HepG2 (cell line): ENCODE results near the gene IGFBP6. TPM values are rescaled to one million over a fixed set of nuclear protein-coding genes. Genes with fewer than 3 reads are reported as not detected.

Source experiments
- ATAC-seq: fragments of 200-7000 bp; cut with Tn5 transposase; 3 replicates; pipeline ENCODE4 v1.9.1; 2020; ENCODE audit warnings: mild to moderate bottlenecking, moderate library complexity
- BruUV-seq: library from RNA; stranded (reverse); fragments of 400-500 nt; replicated peaks from 2 replicates; lab custom pipeline; 2021; lab: Mats Ljungman, UMichigan
- CTCF ChIA-PET: fragments of 300-600 bp; formaldehyde crosslinking; extraction: SDS; loops from one replicate; lab custom pipeline; 2021; ENCODE audit warnings: low total read pairs, inconsistent platforms, low intra/inter-chr PET ratio; lab: Yijun Ruan, JAX
- POLR2A ChIA-PET: fragments of 350-600 bp; sonication (Branson Sonifier 250); formaldehyde crosslinking; loops from one replicate; lab custom pipeline; 2020; ENCODE audit warnings: antibody characterized with exemption, inconsistent platforms; lab: Yijun Ruan, JAX
- DNase-seq: peaks from one replicate; pipeline ENCODE4 v3.0.0-alpha.2; 2015; ENCODE audit warnings: low spot score
- FAIRE-seq: peaks from 3 replicates; lab custom pipeline; 2011; peaks lifted over from hg19 to GRCh38; lab: Jason Lieb, UNC
- H2AFZ ChIP-seq: one replicate; pipeline ENCODE4 v1.6.1; 2011; ENCODE audit warnings: low read length, inconsistent platforms
- H3K27ac ChIP-seq: fragments of 300-600 bp; 3 replicates; pipeline ENCODE4 v1.8.0; 2011; ENCODE audit warnings: mixed run types, mild to moderate bottlenecking, mixed read lengths, low read length, inconsistent platforms; ENCODE audit not compliant: insufficient read depth; ENCODE audit errors: extremely low read length
- H3K27me3 ChIP-seq, 2 experiments: fragments of 200-600 bp in 1 of 2; 2 replicates in 1 of 2; 3 replicates in 1 of 2; pipeline versions ENCODE4 v1.6.0 to v1.8.0; 2011; ENCODE audit warnings: low read length in 2 of 2, mild to moderate bottlenecking in 2 of 2, moderate library complexity in 2 of 2, inconsistent platforms in 1 of 2; ENCODE audit not compliant: insufficient read depth in 2 of 2, control insufficient read depth in 1 of 2
- H3K36me3 ChIP-seq, 2 experiments: fragments of 200-600 bp in 1 of 2; replicated peaks in 1 of 2; 2 replicates in 1 of 2; 3 replicates in 1 of 2; pipeline versions ENCODE4 v1.5.1 to v1.8.0; 2011; ENCODE audit warnings: low read length in 2 of 2, inconsistent platforms in 1 of 2; ENCODE audit not compliant: insufficient read depth in 2 of 2, control insufficient read depth in 1 of 2
- H3K4me1 ChIP-seq: 2 replicates; pipeline ENCODE4 v1.5.1; 2012; ENCODE audit warnings: low read length, inconsistent platforms; ENCODE audit not compliant: insufficient read depth
- H3K4me2 ChIP-seq: 2 replicates; pipeline ENCODE4 v1.6.0; 2011; ENCODE audit warnings: low read depth, low read length, inconsistent platforms
- H3K4me3 ChIP-seq, 3 experiments: fragments of 200-600 bp in 1 of 3; sonication (generic), shearing (Covaris generic) in 1 of 3; replicated peaks in 1 of 3; 2 replicates each; pipeline ENCODE4 v1.5.1; 2011 to 2016; ENCODE audit warnings: low read length in 3 of 3, inconsistent platforms in 2 of 3, low read depth in 2 of 3, mild to moderate bottlenecking in 2 of 3, control low read depth in 1 of 3, mixed read lengths in 1 of 3; ENCODE audit not compliant: insufficient read depth in 1 of 3
- H3K79me2 ChIP-seq: one replicate; pipeline ENCODE4 v1.6.1; 2011; ENCODE audit warnings: low read length, inconsistent platforms; ENCODE audit not compliant: insufficient read depth
- H3K9ac ChIP-seq: 2 replicates; pipeline ENCODE4 v1.6.0; 2011; ENCODE audit warnings: mild to moderate bottlenecking, low read depth, low read length, inconsistent platforms; ENCODE audit not compliant: insufficient read depth
- H3K9me3 ChIP-seq: 2 replicates; pipeline ENCODE4 v1.5.1; 2012; ENCODE audit warnings: mild to moderate bottlenecking, low read length
- H4K20me1 ChIP-seq: 2 replicates; pipeline ENCODE4 v1.6.0; 2011; ENCODE audit warnings: inconsistent platforms, mild to moderate bottlenecking, low read length, moderate library complexity; ENCODE audit not compliant: insufficient read depth
- ATAD3A ChIP-seq: sonication (generic); formaldehyde crosslinking; IDR thresholded peaks from 2 replicates; pipeline ENCODE4 v1.4.0; 2020; ENCODE audit warnings: missing genetic modification reagents
- ETV5 ChIP-seq: IDR thresholded peaks from 2 replicates; pipeline ENCODE4 v1.6.1; 2018; ENCODE audit warnings: missing biosample characterization, missing genetic modification reagents, inconsistent platforms, borderline replicate concordance
- HES4 ChIP-seq: sonication (generic); formaldehyde crosslinking; IDR thresholded peaks from 2 replicates; pipeline ENCODE4 v1.9.0; 2021; ENCODE audit warnings: mild to moderate bottlenecking, missing genetic modification reagents, borderline replicate concordance
- MXI1 ChIP-seq: IDR thresholded peaks from 3 replicates; pipeline ENCODE4 v1.6.1; 2012; ENCODE audit warnings: low read depth, low read length, inconsistent platforms, borderline replicate concordance
- NAIF1 ChIP-seq: sonication (generic); formaldehyde crosslinking; IDR thresholded peaks from 2 replicates; pipeline ENCODE4 v1.5.0; 2020; ENCODE audit warnings: mild to moderate bottlenecking, missing genetic modification reagents, borderline replicate concordance
- NFKB2 ChIP-seq: sonication (generic); formaldehyde crosslinking; IDR thresholded peaks from 2 replicates; pipeline ENCODE4 v1.4.0; 2020; ENCODE audit warnings: missing genetic modification reagents, borderline replicate concordance
- PAXIP1 ChIP-seq: sonication (generic); formaldehyde crosslinking; conservative IDR thresholded peaks from 2 replicates; pipeline ENCODE4 v1.4.0; 2020; ENCODE audit warnings: mild to moderate bottlenecking, missing genetic modification reagents, moderate library complexity
- POLR2A ChIP-seq, 2 experiments: IDR thresholded peaks; 2 replicates each; pipeline ENCODE4 v1.6.1; 2011; ENCODE audit warnings: low read depth in 2 of 2, low read length in 2 of 2, mild to moderate bottlenecking in 1 of 2, moderate library complexity in 1 of 2; ENCODE audit not compliant: insufficient read depth in 1 of 2
- SALL2 ChIP-seq: sonication (generic); formaldehyde crosslinking; IDR thresholded peaks from 2 replicates; pipeline ENCODE4 v1.8.1; 2023; ENCODE audit warnings: mild to moderate bottlenecking, missing genetic modification reagents, inconsistent platforms
- SP2 ChIP-seq: sonication (generic); formaldehyde crosslinking; IDR thresholded peaks from 2 replicates; pipeline ENCODE4 v1.5.1; 2020; ENCODE audit warnings: mild to moderate bottlenecking, missing genetic modification reagents
- SRSF4 ChIP-seq: fragments of 200-400 bp; formaldehyde crosslinking; IDR thresholded peaks from one replicate; pipeline ENCODE4 v1.6.1; 2018; ENCODE audit warnings: mild to moderate bottlenecking, low read depth, low read length, moderate library complexity; ENCODE audit not compliant: poor library complexity, severe bottlenecking
- TEAD3 ChIP-seq: optimal IDR thresholded peaks from 2 replicates; pipeline ENCODE3; 2016; ENCODE audit warnings: borderline replicate concordance
- XBP1 ChIP-seq: sonication (generic); formaldehyde crosslinking; IDR thresholded peaks from 2 replicates; pipeline ENCODE4 v1.5.0; 2020; ENCODE audit warnings: missing genetic modification reagents
- ZHX1 ChIP-seq: sonication (generic); formaldehyde crosslinking; IDR thresholded peaks from 2 replicates; pipeline ENCODE4 v1.8.1; 2022; ENCODE audit warnings: low read depth, mild to moderate bottlenecking, missing genetic modification reagents
- ZNF543 ChIP-seq: sonication (generic); formaldehyde crosslinking; IDR thresholded peaks from 2 replicates; pipeline ENCODE4 v1.4.0; 2020; ENCODE audit warnings: mild to moderate bottlenecking, missing genetic modification reagents
- WGBS: methylation state at CpG from one replicate; pipeline ENCODE4 v1.1.6; 2017; ENCODE audit warnings: low lambda C conversion rate; 5-methylcytosine and 5-hydroxymethylcytosine counted together
- in situ Hi-C: cut with HindIII; loops from 2 replicates; pipeline ENCODE4 v1.10.0; 2017; ENCODE audit warnings: low pct_unique_long_range_greater_than_20kb; ENCODE audit not compliant: extremely low pct_ligation_motif_present
- intact Hi-C: fragments of 100-400 bp; cut with micrococcal nuclease; formaldehyde crosslinking; loops from one replicate; pipeline ENCODE4 v1.10.0; 2022; ENCODE audit not compliant: unreplicated experiment
- polyA plus RNA-seq, 8 experiments: library from polyadenylated mRNA; depleted of rRNA in 3 of 8; stranded (reverse) in 7 of 8; unstranded in 1 of 8; fragments of >200 nt; fragmentation: Illumina TruSeq in 4 of 8; extraction: Trizol in 4 of 8; gene quantifications; 2 replicates each; pipeline versions ENCODE4 v1.2.1 to v1.2.3, GENCODE V29; 2011 to 2016; ENCODE audit warnings: low read depth in 4 of 8, missing spikeins in 1 of 8, mixed read lengths in 1 of 8; ENCODE audit not compliant: insufficient read depth in 1 of 8
- total RNA-seq, 5 experiments: library from RNA; depleted of rRNA; stranded (reverse); fragments of >200 nt; fragmentation: Illumina TruSeq; extraction: Trizol; gene quantifications; 2 replicates each; pipeline ENCODE4 v1.2.3, GENCODE V29; 2016; ENCODE audit warnings: low read depth in 1 of 5
- TF ChIP-seq, protein P1 (sequence below): IDR thresholded peaks from 2 replicates; pipeline ENCODE4 v1.6.1; 2016; ENCODE audit warnings: low read depth, control low read depth

Gene IGFBP6
- total and polyA plus RNA-seq, 2 of the 13 experiments (the other 11 are each of a cell fraction or from before 2014, with no cell fraction given): 3.9 to 25.2 TPM

GRCh38 chr12:53054112-53054878 lies 43.2 kb upstream of the IGFBP6 start:
- Histone ChIP-seq H3K4me2 (peak overlapping the region; percentile 71), H2AFZ (no peak overlapping the region), H4K20me1 (no peaks in the 10 kb centered on the region), H3K9ac (peak overlapping the region; percentile 66), H3K27ac (peak overlapping the region; percentile 69), H3K4me3 (peak overlapping the region; percentile 52 to 73 (median 60); a peak in 5 of 6 replicates), H3K4me1 (peaks cover 40% of the 10 kb centered on the region), H3K36me3 (0 out of 5 replicates have a peak, but pooled peaks cover 0 to 7% of the 10 kb centered on the region in 2 experiments), H3K9me3 (no peaks in the 10 kb centered on the region), H3K27me3 (no peaks in the 10 kb centered on the region), H3K79me2 (peaks cover 18% of the 10 kb centered on the region)
- intact Hi-C loops: no loop called here
- ATAC-seq: peak; percentile 19
- peak; percentile 83 for DNase-seq
- ChIA-PET CTCF (no interaction called here), POLR2A (interaction anchor here (0.8 to 8.3 kb wide), 10 partner anchors 7 to 126 kb away, joined by 4 to 83 read pairs (median 8); partner anchors contain the start of genes CSAD, EIF4B, SOAT2 and SPRYD3)
- BruUV-seq: no TSS peak
- 66% methylated on average over 30 of the region's 48 CpGs for WGBS
- FAIRE-seq: peak; percentile 28
- in situ Hi-C loops: no loop called here
- TF ChIP-seq XBP1 (CRISPR knock-in tag) (no peak), TEAD3 (no peak), POLR2A (IDR thresholded peaks at IDR 0.05; ENCODE audit: insufficient read depth in 1 of 2, low read depth in 2 of 2, low read length in 2 of 2) (peak in 1 of 2 experiments; percentile 44; a peak in 1 of 4 replicates), HES4 (CRISPR knock-in tag) (no peak), MXI1 (peak; percentile 76; the same call in 1 of the 3 replicates), SALL2 (CRISPR knock-in tag) (peak; percentile 71; the same call in 1 of the 2 replicates), ZNF543 (CRISPR knock-in tag) (no peak), SRSF4 (no peak), ETV5 (CRISPR knock-in tag) (no peak), SP2 (CRISPR knock-in tag) (0 out of 2 replicates have a peak, but pooled peaks have one; percentile 30), ATAD3A (CRISPR knock-in tag) (no peak), NFKB2 (CRISPR knock-in tag) (peak; percentile 65; the same call in 1 of the 2 replicates), NAIF1 (CRISPR knock-in tag) (no peak), PAXIP1 (no peak), ZHX1 (CRISPR knock-in tag) (no peak; the same call in 1 of the 2 replicates)
- TF ChIP-seq, protein P1, sequence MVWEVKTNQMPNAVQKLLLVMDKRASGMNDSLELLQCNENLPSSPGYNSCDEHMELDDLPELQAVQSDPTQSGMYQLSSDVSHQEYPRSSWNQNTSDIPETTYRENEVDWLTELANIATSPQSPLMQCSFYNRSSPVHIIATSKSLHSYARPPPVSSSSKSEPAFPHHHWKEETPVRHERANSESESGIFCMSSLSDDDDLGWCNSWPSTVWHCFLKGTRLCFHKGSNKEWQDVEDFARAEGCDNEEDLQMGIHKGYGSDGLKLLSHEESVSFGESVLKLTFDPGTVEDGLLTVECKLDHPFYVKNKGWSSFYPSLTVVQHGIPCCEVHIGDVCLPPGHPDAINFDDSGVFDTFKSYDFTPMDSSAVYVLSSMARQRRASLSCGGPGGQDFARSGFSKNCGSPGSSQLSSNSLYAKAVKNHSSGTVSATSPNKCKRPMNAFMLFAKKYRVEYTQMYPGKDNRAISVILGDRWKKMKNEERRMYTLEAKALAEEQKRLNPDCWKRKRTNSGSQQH (CRISPR knock-in tag): no peak
